B cell (primary cell): ENCODE measurements around the gene TEX13D.

Source experiments
- EZH2 ChIP-seq: IDR thresholded peaks from 2 replicates; pipeline ENCODE4 v1.6.1; 2012; ENCODE audit warnings: borderline replicate concordance, low read depth, mild to moderate bottlenecking, moderate library complexity, low read length; ENCODE audit not compliant: insufficient read depth, poor library complexity, severe bottlenecking
- TF ChIP-seq, protein P1 (sequence below): fragments of 200-600 bp; IDR thresholded peaks from one replicate; pipeline ENCODE4 v1.8.0; 2022; ENCODE audit warnings: antibody characterized with exemption, mild to moderate bottlenecking

GRCh38 chrX:124338733-124339514 is 6.5 kb downstream of the TEX13D start:
- TF ChIP-seq, protein P1, sequence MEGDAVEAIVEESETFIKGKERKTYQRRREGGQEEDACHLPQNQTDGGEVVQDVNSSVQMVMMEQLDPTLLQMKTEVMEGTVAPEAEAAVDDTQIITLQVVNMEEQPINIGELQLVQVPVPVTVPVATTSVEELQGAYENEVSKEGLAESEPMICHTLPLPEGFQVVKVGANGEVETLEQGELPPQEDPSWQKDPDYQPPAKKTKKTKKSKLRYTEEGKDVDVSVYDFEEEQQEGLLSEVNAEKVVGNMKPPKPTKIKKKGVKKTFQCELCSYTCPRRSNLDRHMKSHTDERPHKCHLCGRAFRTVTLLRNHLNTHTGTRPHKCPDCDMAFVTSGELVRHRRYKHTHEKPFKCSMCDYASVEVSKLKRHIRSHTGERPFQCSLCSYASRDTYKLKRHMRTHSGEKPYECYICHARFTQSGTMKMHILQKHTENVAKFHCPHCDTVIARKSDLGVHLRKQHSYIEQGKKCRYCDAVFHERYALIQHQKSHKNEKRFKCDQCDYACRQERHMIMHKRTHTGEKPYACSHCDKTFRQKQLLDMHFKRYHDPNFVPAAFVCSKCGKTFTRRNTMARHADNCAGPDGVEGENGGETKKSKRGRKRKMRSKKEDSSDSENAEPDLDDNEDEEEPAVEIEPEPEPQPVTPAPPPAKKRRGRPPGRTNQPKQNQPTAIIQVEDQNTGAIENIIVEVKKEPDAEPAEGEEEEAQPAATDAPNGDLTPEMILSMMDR, result no peak
- TF ChIP-seq EZH2, result no peak
